Measurements from ENCODE around the gene CACNA1D.

Gene CACNA1D

GRCh38 chr3:53833700-53834099, 339.3 kb downstream of the CACNA1D start:
- H3K9me3 ChIP-seq (ENCODE audit: control insufficient read depth, low read length) = no peaks in the 10 kb centered on the region
- no peaks in the 10 kb centered on the region for H3K27me3 ChIP-seq (ENCODE audit: control insufficient read depth, insufficient read depth, low read length)
- H3K36me3 ChIP-seq (ENCODE audit: control insufficient read depth, insufficient read depth, low read length) = no peaks in the 10 kb centered on the region
- H3K9ac ChIP-seq (ENCODE audit: low read length) = no peak overlapping the region
- H3K4me3 ChIP-seq (ENCODE audit: low read length) = no peak overlapping the region
- H3K4me1 ChIP-seq (ENCODE audit: control insufficient read depth, insufficient read depth, low read length) = no peaks in the 10 kb centered on the region

DNA sequence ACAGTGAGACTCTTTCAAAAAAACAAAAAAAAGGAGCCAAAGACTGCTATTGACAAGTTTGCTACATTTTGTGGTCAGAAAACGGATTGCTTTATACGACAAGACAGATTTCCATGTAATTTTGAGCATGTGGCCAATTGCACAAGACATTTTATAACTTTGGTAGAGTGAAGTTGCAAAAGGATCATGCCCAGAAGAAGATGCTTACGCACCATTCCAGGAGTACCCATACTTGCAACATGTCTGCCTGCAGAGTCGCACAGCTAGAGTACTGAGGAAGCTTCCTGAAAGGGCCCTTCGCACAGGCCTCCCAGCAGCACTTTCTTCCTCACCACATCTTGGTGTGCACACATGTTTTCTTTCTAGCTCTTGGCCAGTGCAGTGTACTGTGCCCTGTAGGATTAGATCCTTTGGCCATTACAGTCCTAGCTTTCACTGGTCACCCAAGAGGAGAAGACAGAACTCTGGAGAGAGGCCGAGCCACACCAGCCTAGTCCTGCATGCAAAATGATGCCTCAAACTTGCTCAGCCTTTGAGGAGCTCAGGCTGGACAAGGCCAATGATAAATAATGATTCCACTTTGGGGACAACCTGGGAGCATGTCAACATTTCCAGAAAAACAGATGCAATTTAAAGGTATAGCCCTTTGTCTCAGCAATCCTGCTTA, 340.2 kb downstream of the CACNA1D start:
- H3K27me3 ChIP-seq (ENCODE audit: control insufficient read depth, insufficient read depth, low read length) = no peaks in the 10 kb centered on the region

DNA sequence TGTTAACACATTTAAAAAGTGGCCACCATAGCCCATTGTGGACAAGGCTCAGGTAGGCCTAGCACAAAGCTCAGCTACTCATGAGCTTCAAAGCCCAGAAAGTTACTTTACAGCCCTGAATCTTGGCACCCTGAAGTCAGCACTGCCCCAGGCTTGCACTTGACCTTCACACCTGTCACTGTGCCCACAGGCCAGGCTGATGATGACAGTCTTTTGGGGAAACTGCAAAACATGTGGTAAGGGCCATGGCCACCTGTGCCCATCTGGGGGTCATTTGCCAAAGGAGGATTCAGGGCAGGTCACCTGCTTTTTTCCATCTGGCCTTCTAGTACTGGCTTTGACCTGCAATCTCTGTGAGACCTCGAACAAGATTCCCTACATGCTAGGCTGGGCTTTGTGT, 340.8 kb downstream of the CACNA1D start:
- H3K4me1 ChIP-seq (ENCODE audit: control insufficient read depth, insufficient read depth, low read length) = no peaks in the 10 kb centered on the region
- no peaks in the 10 kb centered on the region for H3K36me3 ChIP-seq (ENCODE audit: control insufficient read depth, insufficient read depth, low read length)
- no peaks in the 10 kb centered on the region for H3K9me3 ChIP-seq (ENCODE audit: control insufficient read depth, low read length)
- H3K9ac ChIP-seq (ENCODE audit: low read length) = no peak overlapping the region
- H3K4me3 ChIP-seq (ENCODE audit: low read length) = no peak overlapping the region
- H3K27me3 ChIP-seq (ENCODE audit: control insufficient read depth, insufficient read depth, low read length) = no peaks in the 10 kb centered on the region

More for the DNA sequence above, 340.2 kb downstream of the CACNA1D start:
- Histone ChIP-seq H3K4me1 (ENCODE audit: control insufficient read depth, insufficient read depth, low read length) (no peaks in the 10 kb centered on the region), H3K36me3 (ENCODE audit: control insufficient read depth, insufficient read depth, low read length) (no peaks in the 10 kb centered on the region), H3K4me3 (ENCODE audit: low read length) (no peak overlapping the region), H3K9ac (ENCODE audit: low read length) (no peak overlapping the region), H3K9me3 (ENCODE audit: control insufficient read depth, low read length) (no peaks in the 10 kb centered on the region)

DNA sequence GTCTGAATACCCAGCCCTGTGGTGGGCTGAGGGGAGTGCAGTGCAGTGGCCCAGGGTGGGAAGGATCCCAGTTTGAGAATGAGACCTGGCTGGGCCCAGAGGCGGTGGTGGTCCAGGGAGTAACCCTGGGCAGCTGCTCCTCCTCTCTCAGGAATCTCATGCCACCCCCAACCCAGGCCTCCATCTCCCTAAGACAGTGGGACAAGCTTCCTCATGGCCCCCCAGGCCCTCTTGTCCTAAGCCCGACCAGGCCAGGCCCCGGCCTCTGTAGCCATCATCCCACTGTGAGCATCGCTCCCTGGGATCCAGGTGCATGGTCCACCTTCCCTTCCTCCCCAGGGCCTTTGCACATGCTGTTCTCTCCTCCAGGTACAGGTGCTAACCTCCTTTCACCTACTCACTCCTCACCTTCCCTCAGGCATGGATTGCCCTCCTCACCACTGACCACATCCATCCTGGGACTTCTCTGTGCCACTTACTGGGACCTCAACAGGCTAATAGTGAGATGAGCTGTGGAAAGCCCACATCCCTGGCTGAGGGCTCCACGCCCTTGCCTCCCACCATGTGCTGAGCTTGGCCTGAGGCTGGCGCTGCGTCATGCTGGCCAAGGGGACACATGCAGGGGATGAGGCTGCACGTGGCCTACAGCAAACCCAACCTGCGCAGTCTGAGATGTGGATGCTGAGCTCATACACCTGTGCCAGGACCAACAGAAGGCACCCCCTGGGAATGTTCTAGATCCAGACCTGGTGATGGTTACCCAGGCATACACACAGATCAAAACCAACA, 341.9 kb downstream of the CACNA1D start:
- no peak overlapping the region for H3K9ac ChIP-seq (ENCODE audit: low read length)
- H3K36me3 ChIP-seq (ENCODE audit: control insufficient read depth, insufficient read depth, low read length) = no peaks in the 10 kb centered on the region
- no peak overlapping the region for H3K4me3 ChIP-seq (ENCODE audit: low read length)
- no peaks in the 10 kb centered on the region for H3K27me3 ChIP-seq (ENCODE audit: control insufficient read depth, insufficient read depth, low read length)
- H3K4me1 ChIP-seq (ENCODE audit: control insufficient read depth, insufficient read depth, low read length) = peaks cover 4% of the 10 kb centered on the region
- H3K9me3 ChIP-seq (ENCODE audit: control insufficient read depth, low read length) = no peaks in the 10 kb centered on the region

DNA sequence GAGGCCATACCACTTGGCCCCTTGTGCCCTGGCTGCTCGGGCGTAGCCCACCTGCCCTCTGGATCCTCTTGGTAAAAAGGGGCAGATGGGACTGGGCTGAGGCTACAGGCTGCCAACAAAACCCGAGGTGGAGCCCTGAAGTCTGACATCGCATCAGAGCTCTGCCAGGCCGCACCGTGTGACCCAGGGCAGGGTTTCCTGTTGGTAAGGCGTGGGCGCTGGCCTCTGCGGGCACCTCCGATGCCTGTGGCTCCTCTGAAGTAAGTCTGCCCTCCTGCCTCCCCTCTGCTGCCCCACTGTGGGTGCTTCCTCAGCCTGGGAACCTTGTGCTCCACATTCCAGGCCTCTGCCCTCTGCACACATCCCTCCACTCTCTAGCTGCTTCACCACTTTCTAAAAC, 342.9 kb downstream of the CACNA1D start:
- no peak overlapping the region for H3K9ac ChIP-seq (ENCODE audit: low read length)
- no peaks in the 10 kb centered on the region for H3K9me3 ChIP-seq (ENCODE audit: control insufficient read depth, low read length)
- no peaks in the 10 kb centered on the region for H3K36me3 ChIP-seq (ENCODE audit: control insufficient read depth, insufficient read depth, low read length)
- peaks cover 11% of the 10 kb centered on the region for H3K4me1 ChIP-seq (ENCODE audit: control insufficient read depth, insufficient read depth, low read length)
- no peaks in the 10 kb centered on the region for H3K27me3 ChIP-seq (ENCODE audit: control insufficient read depth, insufficient read depth, low read length)
- H3K4me3 ChIP-seq (ENCODE audit: low read length) = no peak overlapping the region

GRCh38 chr3:53841296-53841695, 346.9 kb downstream of the CACNA1D start:
- H3K27me3 ChIP-seq (ENCODE audit: control insufficient read depth, insufficient read depth, low read length) = no peaks in the 10 kb centered on the region
- no peaks in the 10 kb centered on the region for H3K9me3 ChIP-seq (ENCODE audit: control insufficient read depth, low read length)
- H3K36me3 ChIP-seq (ENCODE audit: control insufficient read depth, insufficient read depth, low read length) = no peaks in the 10 kb centered on the region
- peaks cover 44% of the 10 kb centered on the region for H3K4me1 ChIP-seq (ENCODE audit: control insufficient read depth, insufficient read depth, low read length)
- peak overlapping the region; percentile 23 for H3K9ac ChIP-seq (ENCODE audit: low read length)
- no peak overlapping the region for H3K4me3 ChIP-seq (ENCODE audit: low read length)

DNA sequence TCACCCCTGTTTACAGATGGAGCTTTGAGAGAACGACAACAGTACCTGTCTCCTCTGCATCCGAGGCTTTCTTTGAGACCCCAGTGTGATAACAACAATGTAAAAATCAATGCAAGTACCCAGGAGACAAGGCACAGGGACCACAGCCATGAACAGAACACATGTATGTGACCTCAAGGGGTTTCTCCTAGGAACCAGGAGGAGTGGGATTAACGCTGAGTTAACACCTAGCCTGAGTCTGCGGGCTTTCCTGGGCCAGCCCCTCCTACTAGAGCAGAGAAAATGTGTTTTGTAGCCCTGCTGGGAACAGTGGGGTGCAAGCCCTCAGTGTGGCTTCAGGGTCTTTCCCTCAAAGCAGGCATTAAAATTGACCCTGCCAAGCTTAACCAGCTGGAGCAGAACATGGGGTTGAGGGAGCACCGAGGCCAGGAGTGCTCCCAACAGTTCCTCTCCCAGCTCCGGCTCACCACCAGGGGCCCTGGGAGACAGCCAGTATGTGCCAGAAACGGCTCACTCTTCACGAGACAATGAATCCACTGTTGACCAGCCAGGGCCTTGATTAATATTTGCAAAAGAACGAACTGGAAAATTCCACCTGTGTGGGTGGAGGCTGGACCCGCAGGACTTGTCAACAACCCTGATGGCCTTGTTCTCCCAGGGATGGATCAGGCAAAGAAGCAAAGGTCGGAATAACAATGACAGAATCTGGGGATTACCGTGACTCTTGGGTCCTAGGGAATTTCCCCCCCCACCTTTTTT, 348.2 kb downstream of the CACNA1D start:
- Histone ChIP-seq H3K4me1 (ENCODE audit: control insufficient read depth, insufficient read depth, low read length) (peaks cover 52% of the 10 kb centered on the region), H3K27me3 (ENCODE audit: control insufficient read depth, insufficient read depth, low read length) (peaks cover 6% of the 10 kb centered on the region), H3K9ac (ENCODE audit: low read length) (no peak overlapping the region), H3K36me3 (ENCODE audit: control insufficient read depth, insufficient read depth, low read length) (no peaks in the 10 kb centered on the region), H3K9me3 (ENCODE audit: control insufficient read depth, low read length) (no peaks in the 10 kb centered on the region), H3K4me3 (ENCODE audit: low read length) (no peak overlapping the region)

DNA sequence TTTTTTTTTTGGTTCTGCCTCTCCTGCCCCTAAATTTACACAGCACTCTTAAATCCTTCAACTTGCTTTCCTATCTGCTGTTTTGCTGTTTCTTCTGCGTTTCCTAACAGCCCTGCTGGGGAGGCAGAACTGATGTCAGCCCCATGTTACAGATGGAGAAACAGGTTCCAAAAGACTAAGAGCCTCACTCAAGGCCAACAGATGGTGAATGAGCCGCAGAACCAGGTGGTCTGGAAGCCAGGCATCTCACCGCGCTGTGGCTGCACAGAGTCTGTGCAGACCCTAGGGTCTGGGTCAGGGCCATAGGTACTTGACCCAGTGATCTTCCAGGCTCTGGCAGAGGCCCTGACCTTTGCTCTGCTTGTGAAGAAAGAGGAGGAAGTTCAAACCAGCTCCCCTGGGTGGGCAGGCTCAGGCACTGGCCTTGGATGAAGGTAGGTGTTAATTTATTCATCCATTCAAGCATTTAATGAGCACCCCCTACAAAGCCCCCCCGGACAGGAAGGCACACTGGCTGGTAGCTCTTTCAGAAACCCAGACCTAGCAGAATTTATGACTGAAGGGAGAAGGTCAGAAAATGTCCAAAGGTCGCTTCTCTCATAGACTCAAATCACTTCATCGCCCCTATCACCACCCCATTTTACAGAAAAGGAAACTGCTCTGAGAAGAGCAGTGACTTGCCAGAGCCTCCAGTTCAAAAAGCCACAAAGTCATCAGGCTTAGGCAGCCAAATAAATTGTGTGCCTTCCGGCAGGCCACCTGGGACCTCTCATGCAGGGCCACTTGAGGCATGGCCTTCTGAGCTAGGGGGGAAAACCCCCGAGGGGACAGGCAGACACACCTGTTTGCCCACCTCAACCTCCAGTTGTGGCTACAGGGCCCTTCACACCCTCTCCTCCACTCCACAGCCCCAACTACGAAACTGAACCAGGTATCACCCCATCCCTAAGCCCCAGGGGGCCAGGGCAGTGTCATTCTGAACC, 349.1 kb downstream of the CACNA1D start:
- Histone ChIP-seq H3K36me3 (ENCODE audit: control insufficient read depth, insufficient read depth, low read length) (no peaks in the 10 kb centered on the region), H3K9ac (ENCODE audit: low read length) (peak overlapping the region; percentile 91), H3K4me3 (ENCODE audit: low read length) (peak overlapping the region; percentile 61)

DNA sequence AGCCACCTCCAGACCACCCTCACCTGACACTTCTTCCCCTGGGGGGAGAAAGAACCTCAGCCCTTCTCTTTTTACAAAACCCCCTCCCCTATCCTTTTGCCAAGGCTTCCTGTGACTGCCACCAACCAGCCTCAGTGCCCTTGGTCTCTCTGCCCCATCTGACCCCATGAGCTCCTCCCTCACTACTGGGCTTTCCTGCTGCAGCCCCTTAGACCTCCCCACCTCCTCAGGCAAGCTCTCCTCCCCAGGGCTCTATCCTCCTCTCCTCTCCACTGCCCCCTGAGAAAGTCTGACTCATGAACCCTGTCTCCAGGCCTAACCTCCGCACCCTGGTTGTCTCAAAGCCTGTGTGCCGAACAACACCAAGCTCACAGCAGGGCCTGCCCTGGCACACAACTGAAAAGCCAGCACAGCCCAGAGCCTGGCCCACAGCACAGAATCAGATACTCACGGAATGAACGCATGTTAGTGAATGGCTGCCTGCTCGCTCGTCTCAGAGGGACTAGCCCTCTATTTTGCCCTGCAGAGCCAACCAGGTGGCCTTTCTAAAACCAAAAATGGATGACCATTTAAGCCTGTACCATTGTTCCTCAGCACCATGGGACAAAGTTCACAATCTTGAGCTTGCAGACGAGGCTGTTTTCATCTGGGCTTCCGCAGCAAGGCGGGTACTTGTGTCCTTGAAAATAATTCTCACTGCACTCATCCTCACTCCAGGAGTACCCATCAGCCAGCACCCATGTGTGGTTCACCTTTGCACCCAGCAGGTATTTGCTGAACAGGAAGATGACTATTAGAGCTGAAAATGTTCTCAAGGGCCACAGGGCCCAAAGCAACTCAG, 350.1 kb downstream of the CACNA1D start:
- Histone ChIP-seq H3K36me3 (ENCODE audit: control insufficient read depth, insufficient read depth, low read length) (no peaks in the 10 kb centered on the region), H3K27me3 (ENCODE audit: control insufficient read depth, insufficient read depth, low read length) (peaks cover 6% of the 10 kb centered on the region), H3K9me3 (ENCODE audit: control insufficient read depth, low read length) (no peaks in the 10 kb centered on the region), H3K9ac (ENCODE audit: low read length) (peak overlapping the region; percentile 91), H3K4me3 (ENCODE audit: low read length) (peak overlapping the region; percentile 61), H3K4me1 (ENCODE audit: control insufficient read depth, insufficient read depth, low read length) (peaks cover 52% of the 10 kb centered on the region)

More for the DNA sequence above, 349.1 kb downstream of the CACNA1D start:
- H3K9me3 ChIP-seq (ENCODE audit: control insufficient read depth, low read length) = no peaks in the 10 kb centered on the region
- peaks cover 6% of the 10 kb centered on the region for H3K27me3 ChIP-seq (ENCODE audit: control insufficient read depth, insufficient read depth, low read length)
- peaks cover 52% of the 10 kb centered on the region for H3K4me1 ChIP-seq (ENCODE audit: control insufficient read depth, insufficient read depth, low read length)

GRCh38 chr3:53845103-53845880, 350.9 kb downstream of the CACNA1D start:
- peak overlapping the region; percentile 61 for H3K4me3 ChIP-seq (ENCODE audit: low read length)
- H3K4me1 ChIP-seq (ENCODE audit: control insufficient read depth, insufficient read depth, low read length) = peaks cover 52% of the 10 kb centered on the region
- no peaks in the 10 kb centered on the region for H3K36me3 ChIP-seq (ENCODE audit: control insufficient read depth, insufficient read depth, low read length)
- H3K27me3 ChIP-seq (ENCODE audit: control insufficient read depth, insufficient read depth, low read length) = peaks cover 6% of the 10 kb centered on the region
- H3K9ac ChIP-seq (ENCODE audit: low read length) = peak overlapping the region; percentile 91
- no peaks in the 10 kb centered on the region for H3K9me3 ChIP-seq (ENCODE audit: control insufficient read depth, low read length)
